Liver (tissue), 9 donors: Measurements from ENCODE around the gene TYW5. TPM values are rescaled to one million over a fixed set of nuclear protein-coding genes. Genes with fewer than 3 reads are reported as not detected.
A peak's percentile ranks its signal among the peaks of the same experiment; 100 is the strongest.

Experiments used
- DNase-seq: peaks from one replicate; pipeline ENCODE4 v3.0.0-alpha.2; 2017; ENCODE audit warnings: low spot score
- H3K27ac ChIP-seq, 2 donors: one replicate each; pipeline ENCODE4 v1.7.0; 2013; ENCODE audit warnings: inconsistent platforms in 2 of 2, low read length in 2 of 2, control low read depth in 1 of 2, low read depth in 1 of 2, mild to moderate bottlenecking in 1 of 2
- H3K27me3 ChIP-seq, 4 donors: one replicate each; pipeline versions ENCODE4 v1.6.1 to v1.7.0; 2013; ENCODE audit warnings: low read length in 3 of 4, inconsistent platforms in 1 of 4, mild to moderate bottlenecking in 1 of 4, moderate library complexity in 1 of 4; ENCODE audit not compliant: control insufficient read depth in 4 of 4, insufficient read depth in 4 of 4
- H3K36me3 ChIP-seq, 4 donors: one replicate each; pipeline versions ENCODE4 v1.6.1 to v1.7.0; 2013; ENCODE audit warnings: low read length in 3 of 4, mild to moderate bottlenecking in 3 of 4, low read depth in 1 of 4, moderate library complexity in 1 of 4; ENCODE audit not compliant: control insufficient read depth in 4 of 4, insufficient read depth in 3 of 4
- H3K4me1 ChIP-seq, 4 donors: one replicate each; pipeline versions ENCODE4 v1.6.1 to v1.7.0; 2013; ENCODE audit warnings: low read length in 3 of 4, mild to moderate bottlenecking in 3 of 4, moderate library complexity in 1 of 4; ENCODE audit not compliant: control insufficient read depth in 4 of 4, insufficient read depth in 4 of 4
- H3K4me3 ChIP-seq, 3 donors: one replicate each; pipeline versions ENCODE4 v1.6.1 to v1.7.0; 2013; ENCODE audit warnings: low read length in 3 of 3, control low read depth in 1 of 3, low read depth in 1 of 3, mild to moderate bottlenecking in 1 of 3
- H3K9ac ChIP-seq, 2 donors: one replicate each; pipeline ENCODE4 v1.7.0; 2013; ENCODE audit warnings: low read length in 2 of 2, mild to moderate bottlenecking in 2 of 2, moderate library complexity in 2 of 2, control low read depth in 1 of 2, low read depth in 1 of 2
- H3K9me3 ChIP-seq, 4 donors: one replicate each; pipeline versions ENCODE4 v1.6.1 to v1.7.0; 2013; ENCODE audit warnings: low read length in 3 of 4; ENCODE audit not compliant: control insufficient read depth in 4 of 4
- ATF3 ChIP-seq: IDR thresholded peaks from 2 replicates; pipeline ENCODE4 v1.6.1; 2016; ENCODE audit warnings: antibody characterized with exemption
- CTCF ChIP-seq: fragments of 150-350 bp; IDR thresholded peaks from 2 replicates; pipeline ENCODE4 v1.5.1; 2017; ENCODE audit warnings: improper control_type of control experiment, low read depth, low read length; ENCODE audit not compliant: missing input control
- EGR1 ChIP-seq, 2 donors: IDR thresholded peaks; 2 replicates each; pipeline ENCODE4 v1.6.1; 2016 to 2018; ENCODE audit warnings: antibody characterized with exemption in 2 of 2, low read depth in 2 of 2
- FOXA2 ChIP-seq: IDR thresholded peaks from 2 replicates; pipeline ENCODE4 v1.6.1; 2016; ENCODE audit warnings: antibody characterized with exemption
- GABPA ChIP-seq, 2 donors: IDR thresholded peaks in 1 of 2; conservative IDR thresholded peaks in 1 of 2; 2 replicates each; pipeline ENCODE4 v1.6.1; 2016; ENCODE audit warnings: antibody characterized with exemption in 2 of 2, mild to moderate bottlenecking in 1 of 2, moderate library complexity in 1 of 2
- HNF4A ChIP-seq, 2 donors: conservative IDR thresholded peaks; 2 replicates each; pipeline ENCODE4 v1.6.1; 2016; ENCODE audit warnings: antibody characterized with exemption in 2 of 2, mild to moderate bottlenecking in 2 of 2
- HNF4G ChIP-seq: IDR thresholded peaks from 2 replicates; pipeline ENCODE4 v1.6.1; 2016; ENCODE audit warnings: antibody characterized with exemption
- JUND ChIP-seq, 2 donors: IDR thresholded peaks; 2 replicates each; pipeline ENCODE4 v1.6.1; 2016; ENCODE audit warnings: antibody characterized with exemption in 2 of 2
- MAX ChIP-seq: IDR thresholded peaks from 2 replicates; pipeline ENCODE4 v1.6.1; 2016; ENCODE audit warnings: antibody characterized with exemption
- NR2F2 ChIP-seq: IDR thresholded peaks from 2 replicates; pipeline ENCODE4 v1.6.1; 2016; ENCODE audit warnings: antibody characterized with exemption
- RAD21 ChIP-seq, 2 donors: IDR thresholded peaks; 2 replicates each; pipeline ENCODE4 v1.6.1; 2016; ENCODE audit warnings: antibody characterized with exemption in 2 of 2, mild to moderate bottlenecking in 2 of 2
- REST ChIP-seq: IDR thresholded peaks from 2 replicates; pipeline ENCODE4 v1.6.1; 2016; ENCODE audit warnings: antibody characterized with exemption, mild to moderate bottlenecking
- RXRA ChIP-seq, 2 donors: IDR thresholded peaks; 2 replicates each; pipeline ENCODE4 v1.6.1; 2017 to 2018; ENCODE audit warnings: antibody characterized with exemption in 2 of 2, mild to moderate bottlenecking in 1 of 2
- SP1 ChIP-seq: IDR thresholded peaks from 2 replicates; pipeline ENCODE4 v1.6.1; 2018; ENCODE audit warnings: antibody characterized with exemption, mild to moderate bottlenecking
- TAF1 ChIP-seq: conservative IDR thresholded peaks from 2 replicates; pipeline ENCODE4 v1.6.1; 2016; ENCODE audit warnings: antibody characterized with exemption, mild to moderate bottlenecking
- YY1 ChIP-seq: IDR thresholded peaks from 2 replicates; pipeline ENCODE4 v1.6.1; 2016; ENCODE audit warnings: antibody characterized with exemption, mild to moderate bottlenecking
- ZBTB33 ChIP-seq: IDR thresholded peaks from 2 replicates; pipeline ENCODE4 v1.6.1; 2016; ENCODE audit warnings: antibody characterized with exemption
- WGBS: extraction: QIAGEN DNeasy Blood & Tissue Kit; methylation state at CpG from one replicate; pipeline ENCODE4 v1.1.7; 2013; 5-methylcytosine and 5-hydroxymethylcytosine counted together
- polyA plus RNA-seq, 2 donors: library from polyadenylated mRNA; stranded (reverse) in 1 of 2; unstranded in 1 of 2; fragments of 200-250 nt in 1 of 2; fragments of >200 nt in 1 of 2; fragmentation: Nextera tagmentation in 1 of 2; extraction: Ambion mirVana in 1 of 2; gene quantifications; one replicate each; pipeline versions ENCODE4 v1.2.1 to v1.2.3, GENCODE V29; 2013 to 2015
- total RNA-seq, 2 donors: library from RNA; depleted of rRNA; stranded (reverse); fragments of >200 nt; gene quantifications; one replicate each; pipeline ENCODE4 v1.2.3, GENCODE V29; 2014
- donor health status: healthy.
- donor health status: healthy.
- donor health status: healthy.
- donor health status: healthy.
- donor health status: healthy.

The TYW5 gene
- 1 to 10 TPM; 6.3 to 6.8 TPM for total RNA-seq
- polyA plus RNA-seq, result 1 to 10 TPM; 2.0 to 3.4 TPM

- Histone ChIP-seq H3K9ac (peak within 1 kb of the TSS; percentile 87 to 99), H3K4me1 (peaks cover 5 to 46% (median 27%) of the 10 kb centered on the region in 4 donors), H3K27ac (peak within 1 kb of the TSS; percentile 92 to 93), H3K36me3 (peaks cover 5 to 11% (median 9%) of the 10 kb centered on the region in 4 donors), H3K9me3 (no peaks in the 10 kb centered on the region), H3K4me3 (peak within 1 kb of the TSS; percentile 84 to 99 (median 96)), H3K27me3 (no peaks in the 10 kb centered on the region)
- DNase-seq, result peak; percentile 87
- TF ChIP-seq FOXA2 (no peak), YY1 (peak; percentile 98), GABPA (IDR thresholded peaks at IDR 0.05 in 1 of 2, conservative IDR thresholded peaks at IDR 0.05 in 1 of 2) (peak; percentile 82 to 92), EGR1 (IDR thresholded peaks at IDR 0.05; ENCODE audit: low read depth in 2 of 2) (peak in 1 of 2 donors; percentile 19), HNF4A (conservative IDR thresholded peaks at IDR 0.05) (peak in 1 of 2 donors; percentile 58), MAX (peak; percentile 22), CTCF (no peak), JUND (IDR thresholded peaks at IDR 0.05) (no peak), SP1 (peak; percentile 62), RXRA (IDR thresholded peaks at IDR 0.05) (peak; percentile 69 to 83), TAF1 (peak; percentile 73), REST (peak; percentile 65), RAD21 (IDR thresholded peaks at IDR 0.05) (peak in 1 of 2 donors; percentile 23), NR2F2 (peak; percentile 59), ATF3 (no peak)
- under 1% methylated on average over 64 of the region's 64 CpGs for WGBS
Observed at GRCh38 chr2:199955339-199956061, at the start of gene TYW5, which contains the start of gene MAIP1. TSS of gene TYW5 (minus strand) at chr2:199955491. CDS start at chr2:199955470, 21 bp downstream. TSS of gene MAIP1 (plus strand) at chr2:199955582. CDS start at chr2:199955799, 217 bp downstream.

GRCh38 chr2:200003444-200003843 lies 48.2 kb upstream of the TYW5 start:
- Histone ChIP-seq H3K4me3 (no peak overlapping the region), H3K27me3 (no peaks in the 10 kb centered on the region), H3K9me3 (no peaks in the 10 kb centered on the region), H3K9ac (no peak overlapping the region), H3K4me1 (peaks cover 0 to 4% (median 0%) of the 10 kb centered on the region in 4 donors), H3K27ac (no peak overlapping the region), H3K36me3 (no peaks in the 10 kb centered on the region)
- WGBS, result 77% methylated on average over 1 of the region's 1 CpG
- DNase-seq, result no peak
- TF ChIP-seq ZBTB33, result no peak
- TF ChIP-seq HNF4G, result no peak
- TF ChIP-seq EGR1 (IDR thresholded peaks at IDR 0.05; ENCODE audit: low read depth in 2 of 2), result no peak
- no peak for TF ChIP-seq TAF1
- TF ChIP-seq SP1, result no peak
- no peak for TF ChIP-seq MAX
- TF ChIP-seq ATF3, result no peak
- no peak for TF ChIP-seq GABPA (IDR thresholded peaks at IDR 0.05 in 1 of 2, conservative IDR thresholded peaks at IDR 0.05 in 1 of 2)
- TF ChIP-seq REST, result no peak
- no peak for TF ChIP-seq NR2F2
- no peak for TF ChIP-seq FOXA2
- TF ChIP-seq RAD21 (IDR thresholded peaks at IDR 0.05), result no peak
